Neural cell (in vitro differentiated cells): ENCODE data around the gene IDH3G. TPM values are rescaled to one million over a fixed set of nuclear protein-coding genes. Genes with fewer than 3 reads are reported as not detected.
"Not testable (repeated sequence)": the region's sequence is repeated elsewhere in the genome, so short reads cannot be mapped to it uniquely, and the experiment has no call there.

Experiments used
- H2AFZ ChIP-seq: fragments of 200-600, 300-800 bp; sonication (generic), shearing (Covaris generic); 2 replicates; pipeline ENCODE4 v1.6.0; 2014; ENCODE audit warnings: low read depth, mild to moderate bottlenecking, antibody characterized with exemption, low read length, moderate library complexity
- H3F3A ChIP-seq: fragments of 200-600 bp; shearing (Covaris generic); 2 replicates; pipeline ENCODE4 v1.6.1; 2016; ENCODE audit warnings: mild to moderate bottlenecking, moderate library complexity, mixed read lengths, antibody characterized with exemption, low read length; ENCODE audit not compliant: insufficient read depth, poor library complexity, severe bottlenecking
- H3K27ac ChIP-seq: fragments of 200-600, 300-800 bp; sonication (generic), shearing (Covaris generic); 2 replicates; pipeline ENCODE4 v1.5.1; 2014; ENCODE audit warnings: mild to moderate bottlenecking, low read length, moderate library complexity
- H3K27me3 ChIP-seq: fragments of 300-800, 200-600 bp; sonication (generic), shearing (Covaris generic); 2 replicates; pipeline ENCODE4 v1.6.0; 2014; ENCODE audit warnings: mild to moderate bottlenecking, low read depth, low read length, moderate library complexity; ENCODE audit not compliant: insufficient read depth
- H3K36me3 ChIP-seq: fragments of 300-800, 200-600 bp; sonication (generic), shearing (Covaris generic); 2 replicates; pipeline ENCODE4 v1.5.1; 2014; ENCODE audit warnings: mild to moderate bottlenecking, antibody characterized with exemption, low read length, moderate library complexity; ENCODE audit not compliant: insufficient read depth
- H3K4me2 ChIP-seq: fragments of 300-800, 200-600 bp; sonication (generic), shearing (Covaris generic); 2 replicates; pipeline ENCODE4 v1.6.0; 2014; ENCODE audit warnings: mild to moderate bottlenecking, low read length
- H3K4me3 ChIP-seq: fragments of 300-800, 200-600 bp; sonication (generic), shearing (Covaris generic); 2 replicates; pipeline ENCODE4 v1.5.1; 2014; ENCODE audit warnings: mild to moderate bottlenecking, low read length, moderate library complexity
- H3K79me2 ChIP-seq: fragments of 200-600 bp; shearing (Covaris generic); replicated peaks from 2 replicates; pipeline ENCODE4 v1.6.0; 2014; ENCODE audit warnings: mild to moderate bottlenecking, low read length, moderate library complexity; ENCODE audit not compliant: insufficient read depth
- H3K9ac ChIP-seq: fragments of 300-800, 200-600 bp; sonication (generic), shearing (Covaris generic); 2 replicates; pipeline ENCODE4 v1.6.1; 2016; ENCODE audit warnings: mild to moderate bottlenecking, low read length, mixed read lengths
- H3K9me2 ChIP-seq: fragments of 200-600 bp; shearing (Covaris generic); 2 replicates; pipeline ENCODE4 v1.6.1; 2016; ENCODE audit warnings: mild to moderate bottlenecking, low read length, mixed read lengths; ENCODE audit not compliant: insufficient read depth
- H3K9me3 ChIP-seq: fragments of 200-600, 300-800 bp; sonication (generic), shearing (Covaris generic); 2 replicates; pipeline ENCODE4 v1.6.1; 2016; ENCODE audit warnings: mild to moderate bottlenecking, mixed run types, low read length, moderate library complexity, mixed read lengths
- H4K20me1 ChIP-seq: fragments of 200-600 bp; shearing (Covaris generic); 2 replicates; pipeline ENCODE4 v1.6.1; 2016; ENCODE audit warnings: mild to moderate bottlenecking, mixed run types; ENCODE audit not compliant: insufficient read depth
- CTCF ChIP-seq: fragments of 450-650 bp; IDR thresholded peaks from 2 replicates; pipeline ENCODE4 v1.5.1; 2014; ENCODE audit warnings: antibody characterized with exemption, mild to moderate bottlenecking, moderate library complexity; ENCODE audit not compliant: poor library complexity, severe bottlenecking
- EP300 ChIP-seq: fragments of 450-650 bp; conservative IDR thresholded peaks from 2 replicates; pipeline ENCODE4 v1.6.1; 2014; ENCODE audit warnings: antibody characterized with exemption, mild to moderate bottlenecking, moderate library complexity; ENCODE audit not compliant: poor library complexity, severe bottlenecking
- EZH2 ChIP-seq: fragments of 200-600, 300-800 bp; shearing (Covaris generic), sonication (generic); IDR thresholded peaks from 2 replicates; pipeline ENCODE4 v1.6.1; 2014; ENCODE audit warnings: antibody characterized with exemption, low read length, borderline replicate concordance, mild to moderate bottlenecking; ENCODE audit not compliant: insufficient read depth, poor library complexity, severe bottlenecking
- MXI1 ChIP-seq: fragments of 450-650 bp; conservative IDR thresholded peaks from 2 replicates; pipeline ENCODE4 v1.6.1; 2014; ENCODE audit warnings: antibody characterized with exemption, mild to moderate bottlenecking; ENCODE audit not compliant: poor library complexity, severe bottlenecking
- POLR2AphosphoS5 ChIP-seq: IDR thresholded peaks from 2 replicates; pipeline ENCODE4 v1.6.1; 2012
- RAD21 ChIP-seq: fragments of 450-650 bp; conservative IDR thresholded peaks from 2 replicates; pipeline ENCODE4 v1.6.1; 2014; ENCODE audit warnings: antibody characterized with exemption, mild to moderate bottlenecking, moderate library complexity
- SMC3 ChIP-seq: fragments of 450-650 bp; conservative IDR thresholded peaks from 2 replicates; pipeline ENCODE4 v1.6.1; 2014; ENCODE audit warnings: antibody characterized with exemption, mild to moderate bottlenecking, moderate library complexity; ENCODE audit not compliant: poor library complexity
- TAF1 ChIP-seq: IDR thresholded peaks from 2 replicates; pipeline ENCODE4 v1.6.1; 2012; ENCODE audit warnings: low read depth
- polyA plus RNA-seq: library from polyadenylated mRNA; depleted of rRNA; stranded (reverse); fragments of >200 nt; gene quantifications from 2 replicates; pipeline ENCODE4 v1.2.3, GENCODE V29; 2014
- TF ChIP-seq, protein P1 (sequence below): IDR thresholded peaks from 2 replicates; pipeline ENCODE4 v1.6.1; 2012; ENCODE audit warnings: borderline replicate concordance

The IDH3G gene
- polyA plus RNA-seq, 1 donor from 2014 or later, result 64.7 TPM

DNA sequence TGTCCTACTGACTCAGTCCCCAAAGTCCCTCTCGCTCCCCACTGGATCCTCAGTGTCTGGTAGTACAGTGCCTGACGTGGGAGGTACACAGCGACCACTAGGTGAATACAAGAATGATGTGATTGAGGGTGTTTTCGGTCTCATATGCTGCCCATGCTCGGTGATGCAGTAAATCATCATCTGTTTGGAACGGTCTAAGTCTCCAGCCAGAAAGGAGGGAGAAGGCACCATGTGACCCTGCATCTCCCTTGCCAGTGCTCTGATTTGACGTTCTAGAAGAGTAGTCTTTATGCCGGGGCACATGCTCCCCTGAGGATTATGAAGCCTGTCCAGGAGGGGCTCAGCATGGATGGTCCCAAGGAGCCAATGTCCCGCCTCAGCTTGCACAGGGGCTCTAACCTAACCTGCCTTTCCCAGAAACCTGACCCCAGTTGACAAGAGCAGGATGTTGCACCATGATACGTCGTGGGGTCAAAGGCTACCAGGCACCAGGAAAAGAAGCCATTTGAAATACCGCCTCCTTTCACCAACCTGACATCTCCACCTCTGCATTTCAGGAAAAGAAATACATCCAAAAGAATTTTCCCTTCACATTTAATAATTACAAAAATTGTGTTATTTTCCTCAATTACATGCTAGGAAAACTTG, 43.9 kb downstream of the IDH3G start:
- Histone ChIP-seq H3K9me2 (no peaks in the 10 kb centered on the region), H3F3A (no peaks in the 10 kb centered on the region), H3K36me3 (no peaks in the 10 kb centered on the region), H3K9me3 (no peaks in the 10 kb centered on the region), H3K27me3 (no peaks in the 10 kb centered on the region), H3K4me2 (no peak overlapping the region), H3K27ac (no peak overlapping the region), H4K20me1 (no peaks in the 10 kb centered on the region), H3K4me3 (no peak overlapping the region), H2AFZ (no peak overlapping the region), H3K79me2 (no peaks in the 10 kb centered on the region), H3K9ac (no peak overlapping the region)
- TF ChIP-seq EP300 (no peak), RAD21 (no peak), MXI1 (no peak), TAF1 (no peak), POLR2AphosphoS5 (no peak), SMC3 (no peak), CTCF (no peak), EZH2 (no peak)
- TF ChIP-seq, protein P1, sequence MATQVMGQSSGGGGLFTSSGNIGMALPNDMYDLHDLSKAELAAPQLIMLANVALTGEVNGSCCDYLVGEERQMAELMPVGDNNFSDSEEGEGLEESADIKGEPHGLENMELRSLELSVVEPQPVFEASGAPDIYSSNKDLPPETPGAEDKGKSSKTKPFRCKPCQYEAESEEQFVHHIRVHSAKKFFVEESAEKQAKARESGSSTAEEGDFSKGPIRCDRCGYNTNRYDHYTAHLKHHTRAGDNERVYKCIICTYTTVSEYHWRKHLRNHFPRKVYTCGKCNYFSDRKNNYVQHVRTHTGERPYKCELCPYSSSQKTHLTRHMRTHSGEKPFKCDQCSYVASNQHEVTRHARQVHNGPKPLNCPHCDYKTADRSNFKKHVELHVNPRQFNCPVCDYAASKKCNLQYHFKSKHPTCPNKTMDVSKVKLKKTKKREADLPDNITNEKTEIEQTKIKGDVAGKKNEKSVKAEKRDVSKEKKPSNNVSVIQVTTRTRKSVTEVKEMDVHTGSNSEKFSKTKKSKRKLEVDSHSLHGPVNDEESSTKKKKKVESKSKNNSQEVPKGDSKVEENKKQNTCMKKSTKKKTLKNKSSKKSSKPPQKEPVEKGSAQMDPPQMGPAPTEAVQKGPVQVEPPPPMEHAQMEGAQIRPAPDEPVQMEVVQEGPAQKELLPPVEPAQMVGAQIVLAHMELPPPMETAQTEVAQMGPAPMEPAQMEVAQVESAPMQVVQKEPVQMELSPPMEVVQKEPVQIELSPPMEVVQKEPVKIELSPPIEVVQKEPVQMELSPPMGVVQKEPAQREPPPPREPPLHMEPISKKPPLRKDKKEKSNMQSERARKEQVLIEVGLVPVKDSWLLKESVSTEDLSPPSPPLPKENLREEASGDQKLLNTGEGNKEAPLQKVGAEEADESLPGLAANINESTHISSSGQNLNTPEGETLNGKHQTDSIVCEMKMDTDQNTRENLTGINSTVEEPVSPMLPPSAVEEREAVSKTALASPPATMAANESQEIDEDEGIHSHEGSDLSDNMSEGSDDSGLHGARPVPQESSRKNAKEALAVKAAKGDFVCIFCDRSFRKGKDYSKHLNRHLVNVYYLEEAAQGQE, result no peak

DNA sequence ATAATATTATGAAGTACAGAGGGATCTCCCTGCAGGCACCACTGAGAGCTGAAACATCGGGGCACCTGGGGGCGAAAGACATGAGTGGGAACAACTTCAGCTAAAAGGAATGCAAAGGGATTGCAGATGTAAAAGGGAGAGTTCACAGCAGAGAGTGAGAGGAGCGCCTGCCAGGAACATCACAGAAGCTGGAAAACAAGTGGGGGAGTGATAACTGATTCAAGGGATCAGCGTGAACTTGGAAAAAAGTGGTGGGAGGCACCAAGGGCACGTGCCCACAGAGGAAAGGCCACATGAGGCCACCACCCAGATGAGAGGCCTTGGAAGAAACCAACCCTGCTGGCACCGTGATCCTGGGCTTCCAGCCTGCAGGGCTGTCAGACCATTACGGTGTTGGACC, 45.2 kb downstream of the IDH3G start:
- not testable (repeated sequence) for H3K4me2 ChIP-seq, H4K20me1 ChIP-seq, H3K9me3 ChIP-seq, H3K36me3 ChIP-seq, H3F3A ChIP-seq, H3K27ac ChIP-seq, H3K79me2 ChIP-seq, H3K9ac ChIP-seq, H3K4me3 ChIP-seq, H3K9me2 ChIP-seq, H2AFZ ChIP-seq, H3K27me3 ChIP-seq

GRCh38 chrX:153746991-153747390, 47.2 kb downstream of the IDH3G start:
- H3K27me3 ChIP-seq, H3K9me2 ChIP-seq, H3K79me2 ChIP-seq, H3K27ac ChIP-seq, H3K4me2 ChIP-seq, H2AFZ ChIP-seq, H3K9ac ChIP-seq, H3F3A ChIP-seq, H3K36me3 ChIP-seq, H3K9me3 ChIP-seq, H4K20me1 ChIP-seq, H3K4me3 ChIP-seq: not testable (repeated sequence)
